ENCODE results near the gene TMSB4Y.

The TMSB4Y gene

GRCh38 chrY:13703568-13703968 is at the start of gene TMSB4Y:
TMSB4Y (plus strand) TSS chrY:13703899.
- peaks cover 9% of the 10 kb centered on the region for H3K4me1 ChIP-seq (ENCODE audit: low read length)
- H3K4me2 ChIP-seq (ENCODE audit: low read length): peak within 1 kb of the TSS; percentile 70
- H4K20me1 ChIP-seq (ENCODE audit: insufficient read depth, low read length): no peaks in the 10 kb centered on the region
- H3K4me3 ChIP-seq (ENCODE audit: low read length): peak within 1 kb of the TSS; percentile 97
- TF ChIP-seq EZH2phosphoT487 (IDR thresholded peaks at IDR 0.05; ENCODE audit: low read depth) (no peak), CTCF (IDR thresholded peaks at IDR 0.05; ENCODE audit: low read depth, low read length) (peak; percentile 22)
- H3K9me3 ChIP-seq (ENCODE audit: insufficient read depth, low read length): no peaks in the 10 kb centered on the region
- no peaks in the 10 kb centered on the region for H3K36me3 ChIP-seq (replicated peaks; ENCODE audit: low read depth, low read length)
- peak within 1 kb of the TSS; percentile 76 for H3K27ac ChIP-seq (ENCODE audit: low read length)
- peaks cover 14% of the 10 kb centered on the region for H3K79me2 ChIP-seq (ENCODE audit: low read length)
- no peaks in the 10 kb centered on the region for H3K27me3 ChIP-seq (ENCODE audit: low read depth, low read length)
- H3K9ac ChIP-seq (ENCODE audit: low read length): peak within 1 kb of the TSS; percentile 86
- peak within 1 kb of the TSS; percentile 99 for H2AFZ ChIP-seq (ENCODE audit: low read depth, low read length)

GRCh38 chrY:13664162-13664561 is 39.5 kb upstream of the TMSB4Y start:
- Histone ChIP-seq H3K9ac (ENCODE audit: low read length) (no peak overlapping the region), H3K36me3 (replicated peaks; ENCODE audit: low read depth, low read length) (no peaks in the 10 kb centered on the region), H3K27me3 (ENCODE audit: low read depth, low read length) (no peaks in the 10 kb centered on the region), H3K4me2 (ENCODE audit: low read length) (no peak overlapping the region), H3K79me2 (ENCODE audit: low read length) (no peaks in the 10 kb centered on the region), H2AFZ (ENCODE audit: low read depth, low read length) (no peak overlapping the region), H3K4me3 (ENCODE audit: low read length) (no peak overlapping the region), H4K20me1 (ENCODE audit: insufficient read depth, low read length) (no peaks in the 10 kb centered on the region), H3K4me1 (ENCODE audit: low read length) (no peaks in the 10 kb centered on the region), H3K27ac (ENCODE audit: low read length) (no peak overlapping the region), H3K9me3 (ENCODE audit: insufficient read depth, low read length) (0 out of 2 replicates have a peak, but pooled peaks cover 2% of the 10 kb centered on the region)
- TF ChIP-seq CTCF (IDR thresholded peaks at IDR 0.05; ENCODE audit: low read depth, low read length) (no peak), EZH2phosphoT487 (IDR thresholded peaks at IDR 0.05; ENCODE audit: low read depth) (no peak)

GRCh38 chrY:13671122-13671521 is 32.6 kb upstream of the TMSB4Y start:
- Histone ChIP-seq H3K4me2 (ENCODE audit: low read length) (no peak overlapping the region), H3K4me1 (ENCODE audit: low read length) (peaks cover 6% of the 10 kb centered on the region; the same call in 1 of the 2 replicates), H3K27me3 (ENCODE audit: low read depth, low read length) (no peaks in the 10 kb centered on the region), H3K9me3 (ENCODE audit: insufficient read depth, low read length) (0 out of 2 replicates have a peak, but pooled peaks cover 5% of the 10 kb centered on the region), H3K4me3 (ENCODE audit: low read length) (no peak overlapping the region), H3K79me2 (ENCODE audit: low read length) (no peaks in the 10 kb centered on the region), H3K36me3 (replicated peaks; ENCODE audit: low read depth, low read length) (no peaks in the 10 kb centered on the region), H3K9ac (ENCODE audit: low read length) (no peak overlapping the region), H3K27ac (ENCODE audit: low read length) (no peak overlapping the region), H2AFZ (ENCODE audit: low read depth, low read length) (no peak overlapping the region), H4K20me1 (ENCODE audit: insufficient read depth, low read length) (no peaks in the 10 kb centered on the region)
- TF ChIP-seq EZH2phosphoT487 (IDR thresholded peaks at IDR 0.05; ENCODE audit: low read depth): no peak
- no peak for TF ChIP-seq CTCF (IDR thresholded peaks at IDR 0.05; ENCODE audit: low read depth, low read length)

- H4K20me1 ChIP-seq (ENCODE audit: insufficient read depth, low read length): no peaks in the 10 kb centered on the region
- no peaks in the 10 kb centered on the region for H3K36me3 ChIP-seq (replicated peaks; ENCODE audit: low read depth, low read length)
- no peak overlapping the region for H3K4me2 ChIP-seq (ENCODE audit: low read length)
- no peak overlapping the region for H2AFZ ChIP-seq (ENCODE audit: low read depth, low read length)
- TF ChIP-seq CTCF (IDR thresholded peaks at IDR 0.05; ENCODE audit: low read depth, low read length) (no peak), EZH2phosphoT487 (IDR thresholded peaks at IDR 0.05; ENCODE audit: low read depth) (no peak)
- H3K27me3 ChIP-seq (ENCODE audit: low read depth, low read length): no peaks in the 10 kb centered on the region
- no peaks in the 10 kb centered on the region for H3K9me3 ChIP-seq (ENCODE audit: insufficient read depth, low read length)
- no peak overlapping the region for H3K9ac ChIP-seq (ENCODE audit: low read length)
- H3K4me1 ChIP-seq (ENCODE audit: low read length): peaks cover 9% of the 10 kb centered on the region
- H3K79me2 ChIP-seq (ENCODE audit: low read length): peaks cover 14% of the 10 kb centered on the region
- no peak overlapping the region for H3K27ac ChIP-seq (ENCODE audit: low read length)
- no peak overlapping the region for H3K4me3 ChIP-seq (ENCODE audit: low read length)
Measured at GRCh38 chrY:13702276-13702675, 1.4 kb upstream of the TMSB4Y start.

All from OCI-LY3 (cell line).